Right cardiac atrium (tissue), 5 donors: Measurements from ENCODE around the gene RNF13. TPM values are rescaled to one million over a fixed set of nuclear protein-coding genes. Genes with fewer than 3 reads are reported as not detected.
"Not testable (repeated sequence)": the region's sequence is repeated elsewhere in the genome, so short reads cannot be mapped to it uniquely, and the experiment has no call there.

Experiments
- ATAC-seq, 2 donors: fragments of 200-7000 bp; cut with Tn5 transposase; one replicate each; pipeline versions ENCODE4 v1.8.0 to v1.9.1; 2020; ENCODE audit warnings: moderate library complexity in 2 of 2, mild to moderate bottlenecking in 1 of 2
- DNase-seq, 3 donors: peaks; one replicate each; pipeline ENCODE4 v3.0.0-alpha.2; 2020
- H3K27ac ChIP-seq: one replicate; pipeline ENCODE4 v1.5.1; 2013; ENCODE audit warnings: mild to moderate bottlenecking, low read length, control low read depth, moderate library complexity
- H3K27me3 ChIP-seq: one replicate; pipeline ENCODE4 v1.6.1; 2013; ENCODE audit not compliant: control insufficient read depth, insufficient read depth
- H3K4me1 ChIP-seq: one replicate; pipeline ENCODE4 v1.6.1; 2013; ENCODE audit warnings: low read length; ENCODE audit not compliant: control insufficient read depth, insufficient read depth
- H3K4me3 ChIP-seq: one replicate; pipeline ENCODE4 v1.5.1; 2013; ENCODE audit warnings: low read length, control low read depth
- H3K9me3 ChIP-seq: one replicate; pipeline ENCODE4 v1.6.1; 2013; ENCODE audit warnings: low read length; ENCODE audit not compliant: control insufficient read depth
- WGBS: extraction: QIAGEN DNeasy Blood & Tissue Kit; methylation state at CpG from one replicate; pipeline ENCODE4 v1.1.7; 2013; 5-methylcytosine and 5-hydroxymethylcytosine counted together
- intact Hi-C, 4 donors: fragments of 100-400 bp; cut with DNase I; formaldehyde crosslinking; loops; one replicate each; pipeline versions ENCODE4 v1.11.0 to v1.14.0; 2022 to 2023
- polyA plus RNA-seq: library from polyadenylated mRNA; stranded (reverse); fragments of 200-250 nt; gene quantifications from one replicate; pipeline ENCODE4 v1.2.3, GENCODE V29; 2013
- total RNA-seq, 4 donors: library from RNA; stranded (reverse); fragmentation: NEBNext Ultra II Directional; extraction: Animal tissue kit (Norgen Biotek cat#: 25700); gene quantifications; one replicate each; pipeline ENCODE4 v1.2.1, GENCODE V29; 2021
- donor health status: healthy with polysubstance abuse.
- donor health status: DM: no; HTN: yes; CAD: no.
- donor health status: DM: no; HTN: no; CAD: no.
- donor health status: DM: no; HTN: yes; CAD: no; lungs with severe emphysema.
- donor health status: DM: yes; HTN: yes; CAD: no.

The RNF13 gene
- total and polyA plus RNA-seq, 5 donors: 36.6 to 65.7 (median 62.9) TPM

GRCh38 chr3:149816986-149817385 is 4.0 kb downstream of the RNF13 start:
- H3K27ac ChIP-seq: no peak overlapping the region
- WGBS: 57% methylated on average over 2 of the region's 2 CpGs
- H3K27me3 ChIP-seq: no peaks in the 10 kb centered on the region
- no peaks in the 10 kb centered on the region for H3K9me3 ChIP-seq
- H3K4me3 ChIP-seq: no peak overlapping the region
- intact Hi-C loops: no loop called here
- DNase-seq (no peak), ATAC-seq (no peak)
- peaks cover 4% of the 10 kb centered on the region for H3K4me1 ChIP-seq

- DNase-seq: no peak
- ATAC-seq: no peak
- H3K9me3 ChIP-seq: no peaks in the 10 kb centered on the region
- no peaks in the 10 kb centered on the region for H3K27me3 ChIP-seq
- intact Hi-C loops: no loop called here
- 83% methylated on average over 1 of the region's 1 CpG for WGBS
- no peak overlapping the region for H3K27ac ChIP-seq
- no peak overlapping the region for H3K4me3 ChIP-seq
- peaks cover 4% of the 10 kb centered on the region for H3K4me1 ChIP-seq
These were observed 6.4 kb downstream of the RNF13 start for GRCh38 chr3:149819432-149819831.

- 87% methylated on average over 4 of the region's 4 CpGs for WGBS
- intact Hi-C loops: no loop called here
- H3K4me1 ChIP-seq: peaks cover 4% of the 10 kb centered on the region
These were observed 7.2 kb downstream of the RNF13 start for GRCh38 chr3:149820183-149820582.

GRCh38 chr3:149826636-149827035 is 13.6 kb downstream of the RNF13 start:
- intact Hi-C loops: no loop called here
- Histone ChIP-seq H3K27ac (no peak overlapping the region), H3K27me3 (no peaks in the 10 kb centered on the region), H3K4me3 (no peak overlapping the region), H3K4me1 (peaks cover 3% of the 10 kb centered on the region), H3K9me3 (peaks cover 2% of the 10 kb centered on the region)
- 82% methylated on average over 3 of the region's 3 CpGs for WGBS
- ATAC-seq: no peak
- DNase-seq: no peak

More at GRCh38 chr3:149820183-149820582, 7.2 kb downstream of the RNF13 start:
- H3K4me3 ChIP-seq: no peak overlapping the region
- H3K9me3 ChIP-seq: no peaks in the 10 kb centered on the region
- ATAC-seq (no peak), DNase-seq (no peak)
- H3K27me3 ChIP-seq: no peaks in the 10 kb centered on the region
- H3K27ac ChIP-seq: no peak overlapping the region

GRCh38 chr3:149828390-149828789 is 15.4 kb downstream of the RNF13 start:
- ATAC-seq (no peak), DNase-seq (no peak)
- H3K27me3 ChIP-seq: no peaks in the 10 kb centered on the region
- peaks cover 3% of the 10 kb centered on the region for H3K4me1 ChIP-seq
- H3K27ac ChIP-seq: no peak overlapping the region
- intact Hi-C loops: no loop called here
- no peak overlapping the region for H3K4me3 ChIP-seq
- peaks cover 2% of the 10 kb centered on the region for H3K9me3 ChIP-seq
- WGBS: 91% methylated on average over 1 of the region's 1 CpG

- DNase-seq, ATAC-seq, H3K4me3 ChIP-seq, H3K27ac ChIP-seq, H3K9me3 ChIP-seq, intact Hi-C loops, H3K4me1 ChIP-seq, H3K27me3 ChIP-seq: not testable (repeated sequence)
- WGBS: 90% methylated on average over 4 of the region's 4 CpGs
These were observed 16.6 kb downstream of the RNF13 start for GRCh38 chr3:149829631-149830030.

- Histone ChIP-seq H3K27ac (no peak overlapping the region), H3K27me3 (no peaks in the 10 kb centered on the region), H3K4me3 (no peak overlapping the region), H3K4me1 (no peaks in the 10 kb centered on the region), H3K9me3 (peaks cover 2% of the 10 kb centered on the region)
- WGBS: 97% methylated on average over 2 of the region's 2 CpGs
- DNase-seq (no peak), ATAC-seq (no peak)
- intact Hi-C loops: no loop called here
These were observed 17.9 kb downstream of the RNF13 start for GRCh38 chr3:149830902-149831301.

GRCh38 chr3:149831321-149831720 is 18.3 kb downstream of the RNF13 start:
- intact Hi-C loops: no loop called here
- H3K9me3 ChIP-seq: peaks cover 2% of the 10 kb centered on the region
- H3K27me3 ChIP-seq: no peaks in the 10 kb centered on the region
- H3K27ac ChIP-seq: no peak overlapping the region
- H3K4me1 ChIP-seq: no peaks in the 10 kb centered on the region
- no peak overlapping the region for H3K4me3 ChIP-seq
- WGBS: 97% methylated on average over 4 of the region's 4 CpGs
- ATAC-seq (no peak), DNase-seq (no peak)

- H3K9me3 ChIP-seq: peaks cover 2% of the 10 kb centered on the region
- ATAC-seq (no peak), DNase-seq (no peak)
- no peaks in the 10 kb centered on the region for H3K4me1 ChIP-seq
- WGBS: 91% methylated on average over 1 of the region's 1 CpG
- H3K4me3 ChIP-seq: no peak overlapping the region
- no peaks in the 10 kb centered on the region for H3K27me3 ChIP-seq
- intact Hi-C loops: no loop called here
- no peak overlapping the region for H3K27ac ChIP-seq
These were observed 19.1 kb downstream of the RNF13 start for GRCh38 chr3:149832086-149832485.

- H3K4me1 ChIP-seq: no peaks in the 10 kb centered on the region
- peaks cover 2% of the 10 kb centered on the region for H3K9me3 ChIP-seq
- H3K27me3 ChIP-seq: no peaks in the 10 kb centered on the region
- no peak overlapping the region for H3K27ac ChIP-seq
- DNase-seq (no peak), ATAC-seq (no peak)
- 99% methylated on average over 2 of the region's 2 CpGs for WGBS
- H3K4me3 ChIP-seq: no peak overlapping the region
- intact Hi-C loops: no loop called here
These were observed 20.2 kb downstream of the RNF13 start for GRCh38 chr3:149833241-149833640.

GRCh38 chr3:149838491-149838890 is 25.5 kb downstream of the RNF13 start:
- intact Hi-C loops, H3K4me3 ChIP-seq, H3K4me1 ChIP-seq, DNase-seq, H3K27ac ChIP-seq, H3K9me3 ChIP-seq, ATAC-seq, H3K27me3 ChIP-seq: not testable (repeated sequence)
- 90% methylated on average over 3 of the region's 3 CpGs for WGBS

GRCh38 chr3:149839469-149839868 is 26.5 kb downstream of the RNF13 start:
- H3K9me3 ChIP-seq, H3K27me3 ChIP-seq, DNase-seq, H3K4me1 ChIP-seq, H3K4me3 ChIP-seq, ATAC-seq, intact Hi-C loops, H3K27ac ChIP-seq: not testable (repeated sequence)
- 97% methylated on average over 3 of the region's 3 CpGs for WGBS
